NCI-H1105 treated with DMSO at 0.1 percent for 48 hours (cell line): ENCODE measurements around the gene ZMIZ1.

Source experiments
- DNase-seq: peaks from one replicate; lab custom pipeline; 2025; lab: John Stamatoyannopoulos, UW

ZMIZ1 gene

GRCh38 chr10:79358811-79359210, 290.0 kb downstream of the ZMIZ1 start:
- no peak for DNase-seq

- no peak for DNase-seq
Observed at GRCh38 chr10:79359816-79360498, 291.2 kb downstream of the ZMIZ1 start.

DNA sequence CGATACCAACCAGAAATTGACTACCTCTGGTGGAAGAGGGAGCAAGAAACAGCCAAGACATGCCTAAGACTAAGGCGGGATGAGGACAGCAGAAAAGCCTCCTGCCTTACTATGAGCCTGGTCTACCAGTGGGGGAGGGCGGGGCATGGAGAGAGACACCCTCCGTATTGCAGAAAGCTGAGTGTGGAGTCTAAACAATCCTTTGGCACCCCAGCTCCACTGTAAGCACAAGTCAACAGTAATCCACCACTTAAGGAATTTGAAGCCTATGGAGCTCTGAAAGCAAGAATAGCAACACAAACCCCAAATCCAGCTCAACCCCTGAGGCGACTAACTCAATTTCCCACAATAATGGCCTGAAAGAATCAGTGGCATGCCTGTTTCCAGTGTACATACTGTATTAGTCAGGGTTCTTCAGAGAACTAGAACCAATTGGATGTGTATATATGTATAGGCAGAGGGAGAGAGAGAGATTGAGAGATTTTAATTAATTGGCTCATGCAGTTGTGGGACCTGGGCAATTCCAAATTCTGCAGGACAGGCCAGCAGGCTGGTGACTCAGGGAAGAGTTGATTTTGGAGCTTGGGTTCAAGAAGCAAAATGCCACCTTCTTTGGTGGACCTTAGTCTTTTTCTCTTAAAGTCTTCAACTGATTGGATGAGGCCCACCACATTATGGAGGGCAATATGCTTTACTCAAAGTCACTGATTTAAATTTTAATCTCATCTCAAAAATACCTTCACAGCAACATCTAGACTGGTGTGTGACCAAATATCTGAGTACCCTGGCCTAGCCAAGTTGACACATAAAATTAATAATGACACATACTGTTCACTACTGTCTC, 292.0 kb downstream of the ZMIZ1 start:
- no peak for DNase-seq

GRCh38 chr10:79361726-79362397, 293.1 kb downstream of the ZMIZ1 start:
- DNase-seq: no peak
